Measurements from ENCODE around the gene MEF2D.

MEF2D gene

DNA sequence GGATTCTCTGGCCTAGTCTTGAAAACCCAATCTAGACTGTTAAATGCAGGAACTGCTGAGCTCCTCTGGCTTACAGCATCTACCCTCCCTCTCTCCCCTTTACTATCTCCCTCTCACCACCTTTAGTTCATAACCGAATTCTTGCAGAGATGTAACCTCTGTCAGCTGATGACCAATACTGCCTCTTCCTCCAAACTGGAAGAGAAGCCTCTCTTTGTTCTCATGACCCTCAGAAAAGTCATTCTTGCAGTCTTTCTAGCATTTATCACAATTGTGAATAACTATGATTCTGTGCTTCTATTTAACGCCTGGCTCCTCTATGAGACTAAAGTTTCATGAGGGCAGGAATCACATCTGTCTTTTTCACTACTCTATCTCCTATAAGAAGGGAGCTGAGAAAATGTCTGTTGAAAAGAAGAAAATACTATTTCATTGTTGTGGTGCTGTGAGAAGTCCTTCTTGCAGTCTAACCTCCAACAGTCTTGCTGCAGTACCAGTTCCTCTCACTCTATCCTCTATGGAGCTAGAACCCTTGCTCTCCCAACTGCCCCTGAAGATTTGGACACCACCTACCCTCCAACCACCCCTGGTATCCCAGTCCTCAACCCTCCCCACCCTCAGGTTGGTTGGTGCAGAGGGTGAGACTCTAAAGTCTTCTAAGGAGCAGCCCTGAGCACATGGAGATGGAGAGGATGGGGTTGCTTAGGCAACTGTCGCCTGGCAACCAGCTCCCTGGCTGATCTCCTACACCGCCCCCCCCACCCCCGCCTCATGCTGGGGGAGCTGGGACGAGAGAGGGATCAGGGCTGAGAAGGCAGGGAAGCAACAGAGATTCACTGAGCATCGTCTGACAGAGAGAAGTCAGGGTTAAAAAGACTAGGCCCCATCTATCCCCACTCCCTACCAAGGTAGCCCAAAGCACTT lies 13.9 kb downstream of the MEF2D start:
- no peak for DNase-seq (ENCODE audit: low spot score)

DNA sequence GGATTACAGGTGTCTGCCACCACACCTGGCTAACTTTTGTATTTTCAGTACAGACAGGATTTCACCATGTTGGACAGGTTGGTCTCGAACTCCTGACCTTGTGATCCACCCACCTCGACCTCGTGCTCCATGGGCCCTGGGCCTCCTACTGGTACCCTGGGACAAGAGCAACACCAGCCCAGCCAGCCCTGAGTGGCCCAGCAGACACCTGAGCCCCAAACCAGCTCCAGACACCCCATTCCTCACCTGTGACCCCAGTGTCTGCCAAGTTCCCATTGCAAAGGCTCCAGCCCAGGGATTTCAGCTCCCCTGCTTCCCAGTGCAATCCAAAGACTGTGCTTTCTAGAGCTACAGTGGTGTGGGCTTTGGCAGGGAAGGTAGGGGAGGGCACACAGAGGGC lies 14.6 kb downstream of the MEF2D start:
- no peak for DNase-seq (ENCODE audit: low spot score)

DNA sequence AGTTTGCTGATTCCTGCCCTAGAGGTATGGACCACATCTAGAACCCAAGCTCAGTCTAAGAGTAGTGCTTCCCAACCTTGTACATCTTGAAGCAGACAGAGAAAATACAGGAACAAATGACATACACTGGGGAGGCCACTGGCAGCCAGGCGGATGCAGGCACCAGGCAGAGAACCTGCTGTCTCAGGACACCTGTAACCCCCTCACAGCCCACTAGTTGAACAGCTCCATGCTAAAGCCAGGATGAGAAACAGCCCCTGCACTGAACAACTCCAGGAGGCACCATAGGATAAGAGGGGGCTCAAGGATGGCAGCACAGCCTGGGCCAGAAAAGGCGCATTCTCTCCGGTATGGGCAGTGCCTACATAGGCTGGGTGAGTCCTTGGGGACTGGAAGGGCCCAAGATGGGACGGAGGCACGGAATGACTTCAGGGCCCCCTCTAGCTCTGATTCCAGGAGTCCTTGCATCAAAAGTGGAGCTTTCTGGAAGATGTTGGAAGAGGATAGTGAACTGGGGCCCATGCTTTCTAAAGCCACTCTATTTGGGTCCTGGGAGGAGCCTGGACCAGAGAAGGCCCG lies 16.0 kb downstream of the MEF2D start:
- DNase-seq (ENCODE audit: low spot score): no peak

DNA sequence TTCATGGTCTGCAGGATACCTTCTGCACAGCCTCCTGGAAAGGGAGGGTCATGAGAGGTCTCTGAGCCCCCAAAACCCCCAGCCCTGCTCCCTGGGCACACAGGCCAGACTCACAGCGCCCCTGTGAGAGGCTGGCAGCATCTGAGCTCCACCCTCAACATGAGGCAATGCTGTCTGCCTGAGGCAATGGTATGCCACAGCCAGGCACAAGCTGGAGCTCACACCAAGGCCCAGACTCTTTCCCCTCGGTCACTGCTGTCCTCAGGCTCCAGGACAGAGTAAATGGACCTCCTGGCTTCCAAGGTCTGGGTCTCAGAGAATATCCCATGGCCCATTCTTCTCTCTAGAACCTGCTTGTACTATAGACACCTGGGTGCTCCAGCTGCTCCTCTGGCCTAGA lies 17.2 kb downstream of the MEF2D start:
- no peak for DNase-seq (ENCODE audit: low spot score)

DNA sequence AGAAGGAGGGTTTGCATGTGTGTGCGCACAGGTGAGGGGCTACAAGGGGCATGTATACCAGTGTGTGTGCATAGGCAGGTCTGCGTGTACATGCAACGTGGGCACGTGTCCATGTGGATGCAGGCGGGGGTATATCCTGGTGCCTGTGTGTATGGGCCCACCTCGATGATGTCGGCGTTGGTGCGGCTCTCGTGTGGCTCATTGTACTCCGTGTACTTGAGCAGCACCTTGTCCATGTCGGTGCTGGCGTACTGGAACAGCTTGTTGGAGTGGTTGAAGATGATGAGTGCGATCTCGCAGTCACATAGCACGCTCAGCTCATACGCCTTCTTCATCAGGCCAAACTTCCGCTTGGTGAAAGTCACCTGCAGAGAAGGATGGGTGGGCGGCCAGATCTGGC lies 18.3 kb downstream of the MEF2D start:
- no peak for DNase-seq (ENCODE audit: low spot score)

DNA sequence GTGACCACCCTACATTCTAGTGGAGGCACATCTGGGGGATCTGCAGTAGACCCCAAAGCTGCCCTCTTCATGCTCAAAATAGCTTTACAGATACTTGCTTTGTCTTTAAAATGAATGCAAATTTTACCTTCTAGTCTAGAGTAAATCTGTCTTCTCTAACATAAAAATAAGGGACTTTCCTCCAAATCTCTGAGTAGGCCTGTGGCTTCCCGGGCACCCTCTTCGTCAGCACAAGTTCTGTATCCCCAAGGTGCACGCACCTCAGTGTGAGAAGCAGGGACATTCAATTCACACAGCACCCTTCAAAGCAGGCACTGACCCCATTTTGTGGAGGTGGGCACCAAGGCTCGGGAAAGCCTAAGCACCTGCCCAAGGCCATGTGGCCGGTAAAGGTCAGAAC lies 19.0 kb downstream of the MEF2D start:
- no peak for DNase-seq (ENCODE audit: low spot score)

DNA sequence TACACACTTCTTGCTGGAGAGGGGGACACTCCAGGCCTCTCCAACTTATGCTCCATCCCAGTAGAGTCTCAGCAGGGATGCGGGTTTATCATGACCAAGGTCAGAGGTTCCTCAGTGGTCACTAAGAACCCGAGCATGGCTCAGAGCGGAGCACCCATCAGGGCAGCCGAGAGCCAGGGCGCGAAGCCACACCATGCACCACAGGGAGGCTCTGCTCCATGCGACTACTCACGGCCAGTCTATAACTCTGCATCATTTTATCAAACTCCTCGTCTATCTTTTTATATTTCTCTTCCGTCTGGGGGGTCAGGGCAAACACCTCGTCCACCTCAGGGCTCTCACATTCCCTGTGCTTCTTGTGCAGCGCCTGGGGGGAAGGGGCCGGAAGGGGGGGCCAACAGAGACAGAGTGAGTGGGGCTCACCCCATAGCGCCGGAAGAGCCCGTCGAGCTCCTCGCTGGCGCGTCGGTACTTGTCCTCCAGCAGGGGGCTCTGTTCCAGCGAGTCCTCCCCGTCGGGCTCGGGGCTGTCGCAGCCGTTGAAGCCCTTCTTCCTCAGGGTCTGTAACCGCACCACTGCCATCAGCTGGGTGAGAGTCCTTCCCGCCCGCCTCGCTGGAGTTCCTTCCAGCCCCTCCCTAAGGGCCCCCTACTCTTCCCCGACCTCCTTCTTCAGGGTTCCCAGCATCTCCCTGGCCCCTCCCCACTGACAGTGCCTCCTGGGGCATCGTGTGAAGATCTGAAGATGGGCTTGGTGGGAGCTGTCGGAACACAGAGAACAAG lies 20.0 kb downstream of the MEF2D start:
- peak; percentile 92 for DNase-seq (ENCODE audit: low spot score)

DNA sequence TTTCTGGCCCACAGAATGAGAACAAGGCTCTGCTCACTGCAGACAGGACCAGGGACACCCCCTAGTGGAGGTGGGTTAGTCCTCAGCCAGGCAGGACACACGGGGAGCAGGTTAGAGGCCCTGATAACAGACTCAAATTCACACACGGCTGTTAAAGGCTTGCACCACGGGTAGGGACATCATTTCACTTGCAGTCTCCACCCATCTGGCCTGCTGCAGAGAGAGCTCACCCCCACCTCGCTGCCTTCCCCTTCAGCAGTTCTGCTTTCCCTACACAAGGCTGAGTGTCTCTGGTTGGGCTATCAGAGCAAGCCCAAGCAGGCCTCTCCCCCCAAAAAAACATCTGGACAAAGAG lies 20.6 kb downstream of the MEF2D start:
- DNase-seq (ENCODE audit: low spot score): no peak

DNA sequence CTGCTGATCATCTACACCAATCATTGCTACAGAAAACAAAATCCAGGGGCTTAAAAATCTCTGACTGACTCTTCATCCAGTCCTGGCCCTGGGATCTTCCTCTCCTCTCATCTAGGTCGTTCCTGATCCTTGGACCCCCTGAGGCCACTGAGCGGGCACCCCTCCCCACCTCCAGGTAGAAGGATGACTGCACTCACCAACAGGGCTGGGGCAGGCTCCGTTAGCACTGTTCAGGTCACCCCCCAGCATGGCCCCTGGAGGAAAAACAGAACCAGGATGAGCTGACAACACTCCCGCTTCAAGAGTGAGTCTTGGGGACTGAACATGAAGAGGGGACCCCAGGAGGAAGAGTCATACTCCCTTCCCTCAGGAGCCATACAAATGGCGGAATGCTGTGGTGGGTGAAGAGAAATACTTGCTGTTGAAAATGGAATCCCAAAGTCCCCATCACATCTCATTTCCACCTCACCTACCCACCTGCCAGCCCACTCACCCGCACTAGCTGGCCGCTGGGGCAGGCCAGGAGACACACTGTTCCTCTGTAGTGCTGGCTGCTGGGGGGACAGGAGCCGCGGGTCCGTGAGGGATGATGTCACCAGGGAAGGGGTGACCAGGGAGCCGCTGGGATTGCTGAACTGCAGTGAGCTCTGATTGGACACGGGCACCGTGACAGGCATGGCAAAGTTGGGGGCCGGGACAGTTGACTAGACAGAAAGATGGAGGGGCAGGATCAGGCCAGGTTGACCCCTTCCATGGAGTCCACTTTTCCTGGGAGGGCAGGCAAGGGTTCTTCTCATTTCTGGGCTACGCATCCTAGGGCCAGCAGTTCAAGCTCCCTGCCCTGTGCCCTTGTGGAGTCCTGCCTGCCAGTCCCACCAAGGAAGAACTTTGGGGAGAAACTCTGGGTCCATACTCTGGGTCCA lies 21.2 kb downstream of the MEF2D start:
- DNase-seq (ENCODE audit: low spot score): no peak

DNA sequence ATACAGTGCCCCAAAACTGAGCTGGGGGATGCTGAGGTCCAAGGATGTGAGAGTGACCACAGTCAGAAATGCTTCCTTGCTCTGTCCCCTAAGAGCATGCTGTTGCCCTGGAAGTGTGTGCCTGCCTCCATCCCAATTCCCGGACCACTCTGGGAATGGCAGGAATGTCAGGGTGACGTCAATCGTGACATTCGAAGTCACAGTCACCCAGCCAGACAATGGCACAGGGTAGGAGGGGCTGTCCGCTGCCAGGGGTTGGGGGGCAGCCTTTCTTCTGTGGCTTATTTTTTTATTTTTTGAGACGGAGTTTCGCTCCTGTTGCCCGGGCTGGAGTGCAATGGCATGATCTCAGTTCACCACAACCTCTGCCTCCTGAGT lies 22.3 kb downstream of the MEF2D start:
- DNase-seq (ENCODE audit: low spot score): no peak

DNA sequence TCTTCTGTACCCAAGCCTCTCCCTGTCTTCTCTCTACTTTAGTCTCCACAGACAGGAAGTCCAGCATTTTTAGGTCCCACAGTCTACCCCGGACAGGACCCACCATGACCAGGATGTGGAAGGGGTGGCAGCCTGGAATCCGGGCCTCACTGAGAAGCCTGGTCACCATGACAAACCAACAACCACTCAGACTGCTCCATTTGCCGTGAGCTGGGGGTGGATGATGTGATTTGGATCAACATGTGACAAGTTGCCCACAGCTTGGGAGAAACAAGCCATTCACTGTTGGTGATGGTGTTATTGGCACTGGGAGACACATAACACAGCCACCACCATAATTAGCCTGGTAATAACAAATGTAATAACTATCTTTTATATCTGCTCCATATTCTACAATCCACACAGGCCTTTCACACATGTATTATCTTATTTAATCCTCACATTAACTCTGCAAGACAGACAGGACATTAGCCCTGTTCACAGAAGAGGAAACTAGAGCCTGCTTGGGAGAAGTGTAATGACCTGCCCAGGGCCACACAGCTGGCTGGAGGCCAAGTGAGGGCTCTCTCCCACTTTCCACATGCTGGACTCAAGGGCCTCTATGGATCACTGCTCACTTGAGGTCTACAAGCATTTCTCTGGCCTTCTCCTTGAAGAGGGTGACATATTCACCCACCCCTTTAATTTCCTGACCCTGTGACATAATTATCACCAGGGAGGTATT lies 22.9 kb downstream of the MEF2D start:
- no peak for DNase-seq (ENCODE audit: low spot score)

DNA sequence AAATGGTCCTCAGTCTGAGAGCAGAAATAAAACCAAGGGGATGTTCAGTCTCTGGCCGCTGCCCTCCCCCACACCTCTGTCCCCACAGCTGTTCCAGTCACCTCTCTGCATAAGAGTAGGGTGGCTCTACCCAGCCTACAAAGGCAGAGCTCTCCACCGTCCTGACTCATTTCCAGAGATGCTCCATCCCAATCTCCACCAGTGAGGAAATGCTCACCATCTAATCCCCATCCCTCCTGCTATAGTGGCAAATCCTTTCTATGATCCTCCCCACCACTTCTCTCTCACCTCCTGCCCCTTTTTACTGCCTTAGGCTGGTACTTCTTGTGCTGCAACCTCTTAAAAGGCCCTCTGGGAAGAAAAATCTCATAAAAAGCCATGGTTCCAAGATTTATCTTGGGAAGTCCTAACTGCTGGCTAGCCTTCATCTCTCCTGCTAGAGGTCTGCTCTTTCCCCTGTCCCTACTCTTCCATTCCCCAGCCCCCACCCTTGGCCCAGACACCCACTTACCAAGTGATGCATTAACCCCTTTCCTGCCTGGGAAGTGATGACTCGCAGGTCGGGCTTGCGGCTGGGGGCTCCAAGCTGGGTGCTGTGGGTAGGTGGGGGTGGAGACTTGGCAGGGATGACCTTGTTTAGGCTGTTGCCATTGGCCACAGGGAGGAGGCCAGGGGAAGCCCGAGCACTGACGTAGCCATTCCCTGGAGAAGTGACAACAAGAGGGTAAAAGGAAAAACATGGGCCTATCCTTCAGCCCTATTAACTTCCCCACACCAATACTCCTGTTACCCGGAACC lies 23.9 kb downstream of the MEF2D start:
- DNase-seq (ENCODE audit: low spot score): no peak

DNA sequence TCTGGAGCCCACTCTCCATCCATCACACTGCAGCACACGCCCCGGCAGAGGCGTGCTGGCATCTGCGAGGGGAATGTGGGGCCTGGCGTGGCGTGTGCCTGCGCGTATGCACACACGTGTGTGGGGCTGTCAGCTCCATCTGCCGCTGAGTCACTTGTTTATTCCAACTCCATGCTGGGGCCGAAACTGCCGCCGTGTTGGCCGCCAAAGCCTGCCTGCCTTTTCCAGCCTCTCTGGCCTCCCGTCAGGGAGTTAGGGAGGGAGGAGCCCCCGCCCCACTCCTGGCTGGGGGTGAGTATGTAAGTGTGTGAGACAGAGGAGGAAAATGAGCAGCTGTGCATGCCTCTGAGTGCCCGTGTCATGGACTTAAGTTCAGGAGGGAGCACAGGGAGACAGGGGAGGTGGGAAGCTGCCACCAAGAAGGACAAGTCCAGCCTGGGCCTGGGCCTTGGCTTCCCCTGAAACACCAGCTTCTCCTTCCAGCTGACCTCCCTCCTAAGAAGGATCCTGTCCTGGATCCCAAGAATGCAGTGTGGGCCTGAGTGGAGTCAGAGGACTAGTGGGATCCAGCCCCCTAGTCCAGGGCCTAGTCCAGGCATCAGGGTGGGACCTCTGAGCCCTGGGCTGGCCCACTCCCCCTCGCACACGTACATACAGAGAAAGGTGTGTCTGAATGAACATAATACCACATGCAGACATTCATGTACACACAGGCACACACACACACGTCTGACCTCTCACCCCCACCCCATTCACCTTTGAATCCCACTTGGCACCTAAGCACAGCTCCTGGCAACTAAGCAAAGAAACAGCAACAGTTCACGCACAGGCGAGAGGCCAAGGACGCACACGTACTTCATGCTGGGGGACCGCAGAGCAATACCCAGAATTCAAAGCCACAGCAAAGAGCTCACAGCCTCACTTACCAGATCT lies 24.7 kb downstream of the MEF2D start:
- DNase-seq (ENCODE audit: low spot score): no peak

DNA sequence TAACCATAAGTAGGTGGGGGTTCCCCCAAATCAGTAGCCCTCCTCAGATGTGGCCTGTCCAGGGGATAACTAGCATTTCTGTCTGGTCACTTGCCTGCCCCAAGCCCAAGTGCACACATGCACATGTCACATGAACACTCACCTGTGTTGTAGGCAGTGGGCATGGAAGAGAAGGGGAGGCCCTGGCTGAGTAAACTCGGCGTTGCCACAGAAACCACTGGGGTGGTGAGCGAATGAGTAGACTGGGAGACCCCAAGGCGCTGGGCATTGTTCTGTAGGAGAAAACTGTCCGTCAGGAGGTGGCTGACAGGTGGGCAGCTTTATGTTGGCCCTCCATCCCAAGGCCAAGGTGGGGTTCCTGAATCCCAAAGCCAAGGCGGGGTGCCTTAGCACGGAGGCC lies 25.6 kb downstream of the MEF2D start:
- DNase-seq (ENCODE audit: low spot score): no peak

DNA sequence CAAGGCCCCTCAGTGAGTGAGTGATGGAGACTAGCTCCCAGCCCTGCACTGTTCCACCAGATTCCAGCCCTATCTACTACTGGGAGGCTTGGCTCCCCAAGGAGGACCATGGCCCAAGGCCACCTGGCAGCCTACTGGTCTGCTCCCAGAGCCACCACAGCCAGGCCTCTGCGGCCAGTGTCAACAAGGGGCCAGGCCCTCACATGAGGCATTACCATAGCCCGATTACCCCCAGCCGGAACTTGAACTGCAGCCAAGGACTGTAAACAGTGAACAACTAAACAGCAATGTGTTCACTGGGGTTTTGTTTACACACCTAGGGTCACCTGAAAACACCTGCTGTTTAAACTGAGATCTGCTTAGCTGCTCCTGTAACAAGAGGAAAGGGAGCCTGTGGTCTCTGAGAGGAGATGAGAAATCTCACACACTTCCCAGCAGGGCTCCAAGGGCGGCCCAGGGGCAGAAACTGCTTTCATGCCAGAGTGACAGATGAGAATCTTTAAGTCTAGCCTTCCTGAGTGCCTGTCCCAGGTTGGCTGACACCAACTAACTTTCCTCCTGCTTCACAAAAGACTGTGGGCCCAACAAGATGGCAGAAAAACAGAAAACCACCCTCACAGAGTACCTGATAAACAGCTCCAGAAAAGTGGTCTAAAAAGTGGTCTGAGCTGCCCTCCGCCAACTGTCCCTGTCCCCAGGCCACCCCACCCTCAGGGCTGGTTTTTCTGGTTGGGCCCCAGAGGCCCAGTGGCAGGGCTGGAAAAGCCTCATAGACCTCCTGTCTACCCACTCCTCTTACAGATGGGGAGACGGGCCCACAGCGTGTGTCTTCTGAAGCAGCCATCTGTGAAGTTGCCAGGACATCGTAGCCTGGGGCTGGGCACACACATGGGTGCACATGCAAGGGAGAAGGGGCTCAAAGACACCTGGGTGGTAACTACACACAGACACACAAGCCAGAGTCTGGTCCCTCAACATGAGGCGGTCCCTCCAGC lies 28.8 kb downstream of the MEF2D start:
- DNase-seq (ENCODE audit: low spot score): no peak

DNA sequence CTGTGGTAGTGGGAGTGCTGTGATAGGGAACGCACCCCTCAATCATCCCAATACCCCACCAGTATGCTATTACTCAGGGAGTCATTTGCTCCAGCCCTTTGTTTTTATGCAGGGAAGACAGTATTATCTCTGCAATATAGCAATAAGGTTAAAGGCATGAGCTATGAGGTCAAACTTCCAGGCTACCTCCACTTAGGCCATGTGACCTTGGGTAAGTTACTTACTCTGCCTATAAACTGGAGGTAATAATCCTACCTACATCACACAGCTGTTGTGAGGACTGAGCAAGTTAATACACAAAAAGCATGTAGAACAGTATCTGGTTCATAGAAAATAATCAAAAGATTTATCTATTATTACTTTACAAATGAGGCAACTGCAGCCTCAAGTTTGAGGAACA lies 30.1 kb downstream of the MEF2D start:
- DNase-seq (ENCODE audit: low spot score): no peak

DNA sequence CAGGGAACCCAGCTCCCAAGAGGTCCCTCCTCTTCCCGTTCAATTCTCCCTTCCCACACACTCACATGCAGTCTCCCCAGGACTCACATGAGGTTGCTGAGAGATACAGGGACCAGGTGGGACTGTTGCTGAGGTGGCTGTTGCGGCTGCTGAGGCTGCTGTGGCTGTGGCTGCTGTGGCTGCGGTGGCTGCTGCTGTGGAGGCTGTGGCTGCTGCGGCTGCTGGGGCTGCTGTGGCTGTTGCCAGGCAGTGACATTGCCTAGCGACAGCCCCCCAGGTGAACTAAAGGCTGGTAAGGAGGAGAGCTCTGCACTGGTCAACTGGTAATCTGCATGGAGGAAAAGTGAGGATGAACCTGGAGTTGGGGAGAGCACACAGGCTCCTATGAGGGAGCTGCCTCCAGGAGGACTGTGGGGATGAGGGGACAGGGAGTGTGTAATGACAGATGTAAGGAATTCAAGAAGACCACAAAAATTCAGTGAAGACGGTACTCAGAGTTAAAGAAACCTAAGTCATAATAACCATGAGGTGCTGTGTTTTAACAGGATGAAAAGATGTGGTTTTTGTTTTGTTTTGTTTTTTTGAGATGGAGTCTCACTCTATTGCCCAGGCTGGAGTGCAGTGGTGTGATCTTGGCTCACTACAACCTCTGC lies 31.8 kb downstream of the MEF2D start:
- DNase-seq (ENCODE audit: low spot score): no peak

DNA sequence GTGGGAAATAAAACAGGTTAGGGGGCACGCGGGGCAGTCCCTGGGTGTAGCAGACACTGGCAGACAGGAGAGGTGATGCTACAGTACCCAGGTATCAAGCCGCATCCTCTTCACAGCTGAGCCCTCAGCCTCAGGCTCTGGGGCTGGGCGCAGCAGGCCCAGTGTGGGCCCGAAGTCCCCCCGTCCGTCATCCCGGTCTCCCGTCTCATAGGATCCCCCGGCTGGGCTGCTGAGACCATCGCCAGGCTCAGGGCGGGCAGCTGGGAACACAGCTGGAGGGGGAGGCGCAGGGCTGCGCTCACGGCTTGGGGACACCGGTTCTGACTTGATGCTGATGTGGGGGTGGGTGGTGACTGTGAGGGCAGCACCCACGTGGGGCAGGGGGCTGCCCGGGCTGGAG lies 32.7 kb downstream of the MEF2D start:
- no peak for DNase-seq (ENCODE audit: low spot score)

Measured in iPS-NIHi11 (cell line).